Measurements from ENCODE around the gene DPP4. TPM values are rescaled to one million over a fixed set of nuclear protein-coding genes. Genes with fewer than 3 reads are reported as not detected.

DPP4 gene
- total and polyA plus RNA-seq, 2 of the 13 experiments (the other 11 are each of a cell fraction or from before 2014, with no cell fraction given) = 39.4 to 109 TPM

GRCh38 chr2:162085090-162085891, 11.3 kb upstream of the DPP4 start (continued):
- TF ChIP-seq ADNP (CRISPR knock-in tag; IDR thresholded peaks at IDR 0.05) = no peak
- TF ChIP-seq HNF4A (CRISPR knock-in tag; IDR thresholded peaks at IDR 0.05) = peak; percentile 87
- TF ChIP-seq ZNF691 (CRISPR knock-in tag; IDR thresholded peaks at IDR 0.05; ENCODE audit: borderline replicate concordance, low read depth) = no peak
- TF ChIP-seq HMG20B (CRISPR knock-in tag; conservative IDR thresholded peaks at IDR 0.05) = no peak
- no peak for TF ChIP-seq PHF8 (CRISPR knock-in tag; IDR thresholded peaks at IDR 0.05)
- peak; percentile 48; the same call in 1 of the 2 replicates for TF ChIP-seq ZNF614 (CRISPR knock-in tag; IDR thresholded peaks at IDR 0.05; ENCODE audit: borderline replicate concordance)
- TF ChIP-seq ZNF773 (CRISPR knock-in tag; IDR thresholded peaks at IDR 0.05; ENCODE audit: borderline replicate concordance) = no peak
- TF ChIP-seq CHCHD3 (CRISPR knock-in tag; IDR thresholded peaks at IDR 0.05) = no peak
- TF ChIP-seq FOXJ3 (CRISPR knock-in tag; IDR thresholded peaks at IDR 0.05; ENCODE audit: borderline replicate concordance) = peak; percentile 88; the same call in 1 of the 2 replicates
- no peak for TF ChIP-seq ERF (CRISPR knock-in tag; IDR thresholded peaks at IDR 0.05)
- TF ChIP-seq ARNTL (CRISPR knock-in tag; IDR thresholded peaks at IDR 0.05) = no peak
- no peak for TF ChIP-seq NFKB2 (CRISPR knock-in tag; IDR thresholded peaks at IDR 0.05; ENCODE audit: borderline replicate concordance)
- peak; percentile 90 for TF ChIP-seq PAXIP1 (CRISPR knock-in tag; conservative IDR thresholded peaks at IDR 0.05)
- TF ChIP-seq ATF6 (CRISPR knock-in tag; conservative IDR thresholded peaks at IDR 0.05) = no peak
- no peak for TF ChIP-seq ELF1 (CRISPR knock-in tag; IDR thresholded peaks at IDR 0.05)
- TF ChIP-seq SMAD3 (CRISPR knock-in tag; IDR thresholded peaks at IDR 0.05) = peak; percentile 18; the same call in 1 of the 2 replicates
- no peak for TF ChIP-seq KLF12 (CRISPR knock-in tag; IDR thresholded peaks at IDR 0.05; ENCODE audit: borderline replicate concordance)
- TF ChIP-seq TERF1 (CRISPR knock-in tag; IDR thresholded peaks at IDR 0.05) = no peak
- TF ChIP-seq ZNF281 (CRISPR knock-in tag; IDR thresholded peaks at IDR 0.05; ENCODE audit: borderline replicate concordance) = peak; percentile 14; the same call in 1 of the 2 replicates
